HT1080 (cell line): ENCODE results near the gene SLC6A7. TPM values are rescaled to one million over a fixed set of nuclear protein-coding genes. Genes with fewer than 3 reads are reported as not detected.

ENCODE experiments used
- DNase-seq: peaks from one replicate; pipeline ENCODE4 v3.0.0-alpha.2; 2015; ENCODE audit warnings: low read depth
- total RNA-seq: library from RNA; depleted of rRNA; stranded (reverse); fragments of >200 nt; shearing (Covaris generic); gene quantifications from 2 replicates; pipeline ENCODE4 v1.2.3, GENCODE V29; 2014

SLC6A7 gene
- total RNA-seq, 1 experiment from 2014 or later = not detected

GRCh38 chr5:150155258-150156026, 34.4 kb upstream of the SLC6A7 start, which contains the start of gene PDGFRB:
PDGFRB (minus strand) TSS chr5:150155845; CDS start chr5:150137047, 18,798 bp downstream.
- peak; percentile 76 for DNase-seq

DNA sequence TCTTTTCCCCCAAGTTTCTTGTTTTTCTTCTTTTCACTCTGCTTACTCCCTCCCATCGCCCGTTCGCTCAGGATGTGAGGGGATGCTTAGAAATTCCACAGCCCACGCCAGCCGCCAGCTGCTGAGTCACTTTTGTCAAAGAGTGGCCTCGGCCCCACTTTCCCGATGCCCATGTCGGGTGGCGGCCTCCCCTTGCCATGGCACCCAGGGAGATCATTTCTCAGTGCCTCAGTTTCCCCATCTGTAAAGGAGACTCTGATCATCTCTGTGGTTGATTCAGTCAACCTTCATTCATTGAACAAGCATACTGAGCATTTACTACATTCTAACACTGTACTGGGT, 33.9 kb upstream of the SLC6A7 start:
- DNase-seq = no peak

- DNase-seq = no peak
These were observed 33.3 kb upstream of the SLC6A7 start for GRCh38 chr5:150156540-150156939.

DNA sequence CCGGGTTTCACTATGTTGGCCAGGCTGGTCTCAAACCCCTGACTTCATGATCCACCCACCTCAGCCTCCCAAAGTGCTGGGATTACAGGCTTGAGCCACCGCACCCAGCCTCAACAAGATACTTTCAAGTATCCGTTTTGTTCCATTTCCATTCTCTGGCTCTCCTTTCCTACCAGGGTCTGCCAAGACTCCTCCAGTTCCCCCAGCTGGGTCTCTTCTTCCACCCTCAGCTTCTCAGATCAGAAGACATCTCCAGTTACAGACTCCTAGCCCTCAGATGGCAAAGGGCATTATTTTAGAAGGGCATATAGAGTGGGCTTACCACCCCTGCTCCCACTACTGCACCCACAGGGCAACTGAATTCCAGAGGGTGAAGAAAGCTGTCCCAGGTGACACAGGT, 32.7 kb upstream of the SLC6A7 start:
- no peak for DNase-seq

- DNase-seq = no peak
These were observed 31.5 kb upstream of the SLC6A7 start for GRCh38 chr5:150158170-150158949.

DNA sequence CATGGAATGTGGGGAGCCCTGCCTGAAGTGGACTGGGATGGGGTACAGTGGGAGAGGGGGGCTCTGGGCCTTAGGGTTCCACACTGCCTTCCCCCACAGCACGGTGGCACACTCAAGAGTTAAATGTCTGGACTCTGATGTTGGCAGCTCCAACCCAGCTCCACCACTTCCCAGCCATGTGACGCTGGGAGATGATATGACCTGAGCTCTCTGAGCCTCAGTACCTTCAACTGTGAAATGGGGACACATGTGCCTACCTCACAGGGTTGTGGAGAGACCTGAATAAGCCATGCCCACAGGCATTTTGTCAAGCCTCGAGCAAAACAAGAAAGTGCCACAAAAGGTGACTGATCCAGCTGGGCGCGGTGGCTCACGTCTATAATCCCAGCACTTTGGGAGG, 30.8 kb upstream of the SLC6A7 start:
- DNase-seq = no peak

DNA sequence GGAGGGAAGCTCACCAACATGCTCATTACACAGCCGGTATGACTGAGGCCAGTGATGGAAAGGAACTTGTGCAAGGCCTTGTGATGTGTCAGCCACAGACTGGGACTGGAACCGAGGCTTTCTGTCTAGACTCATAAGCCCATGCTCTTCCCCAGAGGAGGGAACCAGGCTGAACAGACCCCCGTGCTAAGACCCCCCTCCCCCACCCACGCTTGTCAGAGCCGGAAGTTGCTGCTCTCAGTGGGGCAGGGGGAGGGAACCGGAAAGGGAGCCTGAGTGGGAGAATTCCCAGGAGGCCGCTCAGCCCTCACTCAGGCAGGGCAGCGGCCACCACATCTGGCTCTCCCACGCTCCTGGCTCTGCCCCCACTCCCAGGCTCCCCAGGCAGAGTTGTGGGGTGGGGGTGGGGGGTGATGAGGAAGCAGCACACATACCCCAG, 30.1 kb upstream of the SLC6A7 start:
- DNase-seq = no peak

- DNase-seq = no peak
These were observed 29.3 kb upstream of the SLC6A7 start for GRCh38 chr5:150160448-150161081.

DNA sequence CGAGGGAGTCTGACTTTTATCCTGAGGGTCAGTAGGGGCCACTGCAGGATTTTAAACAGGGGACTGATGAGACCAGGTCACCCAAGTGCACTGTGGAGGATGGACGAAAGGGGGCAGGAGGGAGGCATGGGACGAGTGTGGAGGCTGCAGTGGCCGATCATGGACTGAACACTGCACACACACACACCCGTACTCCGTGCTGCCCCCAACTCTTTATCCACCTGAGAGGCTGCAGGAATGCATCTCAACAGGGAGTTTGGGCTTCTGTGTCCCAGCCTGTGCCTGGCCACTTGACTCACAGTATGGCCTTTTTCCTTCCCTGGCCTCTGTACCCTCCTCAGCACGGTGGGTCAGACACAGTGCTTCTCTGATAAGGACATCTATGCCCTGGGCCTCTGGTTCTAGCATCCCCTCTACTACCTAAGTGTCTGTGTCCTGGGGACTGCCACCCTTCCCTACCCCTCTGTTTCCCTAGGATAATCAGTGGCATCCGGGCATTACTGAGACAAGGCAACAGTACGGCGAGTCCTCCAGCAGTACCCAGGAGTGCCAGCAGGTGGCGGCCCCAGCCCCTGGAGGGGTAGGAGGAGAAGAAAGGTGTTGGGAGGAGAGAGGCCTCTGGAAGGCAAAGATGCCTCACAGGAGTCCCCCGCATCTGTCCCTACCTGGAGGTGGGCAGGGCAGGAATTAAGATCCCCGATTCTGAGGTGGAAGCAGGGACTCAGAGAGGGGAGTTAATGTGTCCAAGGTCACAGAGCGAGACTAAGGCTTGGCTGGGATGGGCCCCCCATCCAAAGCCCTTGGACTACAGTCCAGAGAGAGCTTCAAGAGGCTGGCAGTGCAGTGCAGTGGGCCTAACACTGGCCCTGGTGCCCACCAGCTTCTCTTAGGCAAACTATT, 28.4 kb upstream of the SLC6A7 start:
- DNase-seq = peak; percentile 76

- DNase-seq = no peak
These were observed 27.7 kb upstream of the SLC6A7 start for GRCh38 chr5:150162142-150162513.

GRCh38 chr5:150163035-150163434, 26.8 kb upstream of the SLC6A7 start:
- DNase-seq = no peak

DNA sequence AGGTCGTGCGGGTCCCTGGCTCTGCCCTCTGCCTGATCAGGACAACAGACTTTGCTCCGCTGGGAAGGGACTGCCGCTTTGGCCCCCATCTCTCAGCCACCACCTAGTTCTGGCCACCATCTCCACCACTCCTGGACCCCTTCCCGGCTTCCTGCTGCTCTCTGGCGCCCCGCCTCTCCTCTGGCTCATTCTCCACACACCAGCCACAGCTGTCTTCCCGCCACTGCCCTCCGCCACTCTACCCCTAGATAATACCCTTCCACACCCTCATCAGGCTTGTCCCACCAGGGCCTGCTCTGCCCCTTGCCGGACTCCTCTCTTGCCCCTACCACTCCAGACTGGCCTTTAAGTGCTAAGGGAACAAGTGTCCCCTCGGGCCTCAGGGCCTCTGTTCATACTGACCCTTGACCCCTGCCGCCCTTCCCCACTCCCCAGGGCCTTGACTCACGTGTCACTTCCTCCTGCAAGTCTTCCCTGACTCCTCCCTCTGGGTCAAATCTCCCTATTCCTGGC, 26.3 kb upstream of the SLC6A7 start:
- DNase-seq = no peak

DNA sequence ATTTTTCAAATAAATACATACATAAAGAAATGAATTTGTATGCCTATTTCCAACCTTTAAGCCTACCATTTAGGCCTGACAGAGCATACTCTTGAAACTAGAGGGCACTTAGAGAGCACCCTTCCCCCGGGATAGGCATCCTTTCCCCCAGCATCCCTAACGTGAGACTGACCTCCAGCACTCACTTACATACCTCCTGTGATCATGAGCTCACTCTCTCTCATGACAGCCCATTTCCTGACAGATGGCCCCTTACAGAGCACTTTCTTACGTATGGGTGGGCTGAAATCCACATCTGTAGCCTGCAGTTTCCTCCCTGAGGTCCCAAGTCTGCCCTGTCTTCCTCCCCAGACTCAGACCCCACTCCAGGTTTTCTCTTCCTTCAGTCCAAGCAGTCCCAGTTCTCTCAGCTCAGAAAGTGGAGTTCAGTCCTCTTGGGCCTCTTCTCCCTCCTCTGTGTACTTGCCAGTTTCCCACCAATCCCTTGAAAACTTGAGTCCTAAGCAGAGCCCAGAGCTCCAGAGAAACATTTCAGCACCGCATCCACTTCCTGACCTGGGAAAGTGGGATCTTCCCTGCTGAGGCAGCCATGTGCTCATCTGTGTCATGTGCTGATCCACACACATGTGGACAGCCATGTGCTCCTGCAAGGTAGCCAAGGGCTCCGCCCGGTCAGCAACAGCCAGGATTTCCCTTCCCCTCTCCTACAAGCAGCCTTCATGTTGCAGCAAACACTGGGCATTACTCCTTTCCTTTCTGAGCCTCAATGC, 25.5 kb upstream of the SLC6A7 start:
- no peak for DNase-seq

DNA sequence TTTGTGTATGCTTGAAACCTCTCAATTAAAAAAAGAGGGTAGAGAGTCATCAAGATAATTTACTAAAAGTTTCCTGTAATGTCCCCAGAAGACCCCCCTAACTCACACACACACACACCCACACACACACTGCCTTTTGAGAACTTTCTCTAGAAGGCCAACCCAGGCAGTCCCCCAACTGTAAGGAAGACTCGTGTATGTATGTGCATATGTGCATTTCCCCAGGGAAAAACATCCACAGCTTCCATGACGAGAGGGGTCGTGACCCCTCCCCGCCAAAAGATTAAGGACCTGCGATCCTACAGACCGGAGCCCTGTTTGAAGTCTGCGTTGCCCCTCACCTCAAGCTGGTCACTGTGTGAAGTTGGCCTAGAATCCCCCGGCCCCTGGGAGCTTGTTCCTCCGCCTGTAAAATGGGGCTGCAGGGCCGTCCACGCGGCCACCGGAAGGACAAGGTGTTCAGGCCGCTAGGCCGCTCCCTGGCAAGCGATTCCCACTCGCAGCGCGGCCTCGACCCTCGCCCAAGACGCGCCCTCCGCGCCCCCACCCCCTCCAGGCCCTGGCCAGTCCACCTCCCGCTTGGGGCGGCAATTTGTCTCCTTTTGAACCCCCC, 23.7 kb upstream of the SLC6A7 start:
- no peak for DNase-seq

DNA sequence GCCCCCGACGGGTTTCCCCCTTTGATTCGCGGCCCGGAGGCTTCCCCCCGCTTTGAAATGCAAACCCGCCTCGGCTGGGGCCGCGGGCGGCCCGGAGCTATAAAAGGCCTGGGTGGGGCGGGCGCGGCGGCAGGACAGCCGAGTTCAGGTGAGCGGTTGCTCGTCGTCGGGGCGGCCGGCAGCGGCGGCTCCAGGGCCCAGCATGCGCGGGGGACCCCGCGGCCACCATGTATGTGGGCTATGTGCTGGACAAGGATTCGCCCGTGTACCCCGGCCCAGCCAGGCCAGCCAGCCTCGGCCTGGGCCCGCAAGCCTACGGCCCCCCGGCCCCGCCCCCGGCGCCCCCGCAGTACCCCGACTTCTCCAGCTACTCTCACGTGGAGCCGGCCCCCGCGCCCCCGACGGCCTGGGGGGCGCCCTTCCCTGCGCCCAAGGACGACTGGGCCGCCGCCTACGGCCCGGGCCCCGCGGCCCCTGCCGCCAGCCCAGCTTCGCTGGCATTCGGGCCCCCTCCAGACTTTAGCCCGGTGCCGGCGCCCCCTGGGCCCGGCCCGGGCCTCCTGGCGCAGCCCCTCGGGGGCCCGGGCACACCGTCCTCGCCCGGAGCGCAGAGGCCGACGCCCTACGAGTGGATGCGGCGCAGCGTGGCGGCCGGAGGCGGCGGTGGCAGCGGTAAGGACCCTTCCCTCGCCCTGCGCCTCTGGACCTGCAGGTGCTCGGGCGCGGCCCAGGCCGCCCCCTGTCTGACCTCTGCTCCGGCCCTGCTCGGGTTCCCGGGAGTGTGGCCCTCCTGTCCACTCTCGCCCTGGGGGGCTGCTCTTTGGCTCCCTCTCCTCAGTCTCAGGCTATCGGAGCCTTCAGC, 23.0 kb upstream of the SLC6A7 start, which contains the start of gene CDX1:
TSS of gene CDX1 (plus strand) at position 129 of the 862 bp plus-strand sequence. CDS start at position 228, 99 bp downstream.
- no peak for DNase-seq

GRCh38 chr5:150167512-150167850, 22.4 kb upstream of the SLC6A7 start:
- no peak for DNase-seq

DNA sequence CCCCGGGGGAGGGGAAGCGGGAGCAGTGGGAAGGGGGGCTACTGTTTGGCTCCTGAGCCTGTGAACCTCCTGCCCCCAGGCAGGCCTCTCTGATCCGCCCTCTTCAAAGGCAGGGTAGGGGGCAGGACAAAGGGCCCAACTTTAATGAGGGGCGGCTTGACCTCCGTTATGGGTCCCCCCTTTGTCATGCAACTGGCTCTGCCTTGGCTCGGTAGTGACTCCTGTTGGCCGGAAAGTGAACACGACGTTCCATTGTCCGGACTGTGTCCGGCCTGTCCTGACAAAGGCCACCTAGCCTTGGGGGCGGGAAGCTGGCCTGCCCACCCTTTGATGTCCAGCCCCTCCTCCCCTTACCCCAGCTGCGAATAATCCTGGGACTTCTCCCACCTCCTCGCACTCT, 22.0 kb upstream of the SLC6A7 start:
- no peak for DNase-seq

DNA sequence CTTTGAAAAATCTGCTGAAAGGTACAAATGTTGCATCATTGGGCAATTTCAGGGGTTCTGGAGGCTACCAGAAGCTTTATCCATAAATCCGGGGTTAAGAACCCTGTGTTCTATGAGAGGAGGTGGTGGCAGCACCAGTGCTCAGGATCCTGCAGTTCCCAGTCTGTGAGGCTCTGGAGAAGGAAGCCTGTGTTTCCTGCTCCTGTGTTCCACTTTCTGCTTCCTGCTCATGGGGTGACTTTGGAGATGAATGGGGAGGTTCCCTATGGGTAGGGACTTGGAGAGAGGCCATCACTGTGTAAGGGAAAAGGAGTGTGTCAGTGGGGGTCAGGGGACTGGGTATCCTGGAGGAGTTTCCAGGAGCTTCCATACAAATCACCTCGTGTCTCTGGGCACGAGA, 21.0 kb upstream of the SLC6A7 start:
- no peak for DNase-seq

GRCh38 chr5:150172145-150172544, 17.7 kb upstream of the SLC6A7 start:
- DNase-seq = no peak
